GM18870 (cell line): ENCODE results near the gene ANTXR2.

Source experiments
- ATAC-seq: cut with Tn5 transposase; IDR thresholded peaks from one replicate; pipeline ENCODE4 v1.9.1; 2021; ENCODE audit warnings: moderate library complexity; ENCODE audit not compliant: unreplicated experiment

The ANTXR2 gene

GRCh38 chr4:80070880-80071603 lies 2.0 kb downstream of the ANTXR2 start:
- no peak for ATAC-seq

- ATAC-seq: peak; percentile 16
These were observed 2.9 kb downstream of the ANTXR2 start for GRCh38 chr4:80069837-80070731.

GRCh38 chr4:80069108-80069836 lies 3.8 kb downstream of the ANTXR2 start:
- no peak for ATAC-seq

- no peak for ATAC-seq
These were observed 7.4 kb downstream of the ANTXR2 start for GRCh38 chr4:80065601-80066000.

GRCh38 chr4:80062527-80062926 lies 10.5 kb downstream of the ANTXR2 start:
- ATAC-seq: no peak

DNA sequence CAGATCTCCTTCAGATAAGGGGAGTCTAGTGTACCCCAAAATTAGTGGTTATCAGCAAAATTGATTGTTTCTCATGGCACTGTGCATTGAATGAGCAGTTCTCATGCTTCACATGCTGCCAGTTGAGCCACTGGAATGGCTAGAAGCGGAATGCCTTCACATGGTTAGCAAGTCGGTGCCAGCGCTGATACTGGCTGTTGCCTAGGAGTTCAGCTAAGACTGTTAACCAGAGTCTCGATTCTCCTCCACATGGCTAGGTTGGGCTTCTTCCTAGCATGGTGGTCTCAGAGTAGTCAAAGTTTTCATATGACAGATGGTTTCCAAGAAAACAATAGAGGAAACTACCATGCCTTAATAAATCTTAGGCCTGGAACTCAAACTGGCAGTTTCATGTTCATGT lies 12.2 kb downstream of the ANTXR2 start:
- no peak for ATAC-seq

- ATAC-seq: peak; percentile 99
These were observed 14.3 kb downstream of the ANTXR2 start for GRCh38 chr4:80058740-80059139.

DNA sequence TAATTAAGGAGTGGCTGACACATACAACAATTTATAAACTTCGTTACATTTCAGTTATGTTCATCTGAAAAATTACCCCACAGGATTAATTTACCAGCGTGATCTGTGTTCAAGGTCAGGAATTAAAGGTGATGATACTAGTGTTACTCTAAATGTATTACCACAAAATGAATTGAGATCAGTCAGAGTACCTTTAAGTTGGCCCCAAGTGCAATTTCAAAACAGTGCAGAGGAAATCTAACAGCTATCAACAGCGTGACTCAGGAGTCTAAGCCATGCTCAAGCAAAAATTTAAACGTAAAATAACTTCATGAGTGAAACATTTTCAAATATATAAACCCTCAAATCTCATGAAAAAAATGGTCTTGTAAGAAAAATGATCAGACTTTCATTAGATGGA lies 18.7 kb downstream of the ANTXR2 start:
- no peak for ATAC-seq

DNA sequence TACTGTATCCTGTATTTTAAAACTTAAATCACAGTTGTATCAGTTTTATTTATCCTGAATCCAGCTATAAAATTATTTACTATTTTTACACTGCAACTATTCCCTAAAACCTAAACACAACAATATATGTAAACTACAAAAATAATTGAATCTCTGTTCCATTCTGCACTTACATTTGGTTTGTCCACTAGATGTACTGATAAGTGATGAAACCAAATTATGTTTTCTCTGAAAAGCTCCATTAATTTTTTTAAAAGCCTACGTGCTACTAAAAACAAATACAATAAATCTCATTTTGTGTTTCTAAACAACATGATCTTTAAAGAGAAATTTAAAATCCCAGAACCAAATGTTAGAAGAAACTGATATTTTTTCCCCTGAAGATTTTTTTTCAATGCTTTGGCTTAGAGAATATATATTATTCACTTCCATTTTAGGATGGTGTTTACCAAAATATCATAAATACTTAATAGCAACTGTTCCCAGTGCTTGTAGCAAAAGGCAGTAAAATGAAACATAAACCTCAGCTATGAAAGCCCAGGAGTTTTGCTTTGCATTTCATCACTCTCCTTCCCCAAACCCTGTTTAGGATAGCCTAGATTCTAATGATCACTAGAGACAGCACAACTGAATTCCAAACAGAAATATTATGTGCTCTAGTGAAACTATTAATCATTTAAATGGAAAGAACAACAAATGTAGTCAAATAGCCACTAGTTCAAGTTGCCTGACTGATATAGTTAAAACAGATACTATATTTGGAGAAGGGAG lies 19.7 kb downstream of the ANTXR2 start:
- ATAC-seq: no peak

- no peak for ATAC-seq
These were observed 23.1 kb downstream of the ANTXR2 start for GRCh38 chr4:80049813-80050534.

- ATAC-seq: no peak
These were observed 23.6 kb downstream of the ANTXR2 start for GRCh38 chr4:80049402-80049801.

- ATAC-seq: no peak
These were observed 27.2 kb downstream of the ANTXR2 start for GRCh38 chr4:80045786-80046185.

DNA sequence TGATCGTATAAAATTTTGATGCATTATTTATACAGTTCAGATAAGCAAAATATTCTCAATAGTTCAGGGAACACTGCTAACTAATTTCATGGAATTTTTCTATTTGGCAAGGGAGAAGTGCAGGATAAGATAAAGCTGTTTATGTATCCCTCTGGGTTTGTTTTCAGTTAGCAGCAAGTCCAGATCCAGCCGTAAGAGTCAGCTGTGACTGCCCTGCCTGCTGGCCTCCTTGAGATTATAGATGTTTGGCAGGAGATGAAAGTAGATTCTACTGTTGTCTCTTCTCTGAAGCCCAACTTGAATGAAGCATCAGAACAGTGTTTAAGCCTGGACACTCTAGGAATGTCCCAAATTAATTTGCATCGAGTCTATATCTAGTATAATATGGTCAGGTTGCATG lies 29.5 kb downstream of the ANTXR2 start:
- ATAC-seq: no peak

DNA sequence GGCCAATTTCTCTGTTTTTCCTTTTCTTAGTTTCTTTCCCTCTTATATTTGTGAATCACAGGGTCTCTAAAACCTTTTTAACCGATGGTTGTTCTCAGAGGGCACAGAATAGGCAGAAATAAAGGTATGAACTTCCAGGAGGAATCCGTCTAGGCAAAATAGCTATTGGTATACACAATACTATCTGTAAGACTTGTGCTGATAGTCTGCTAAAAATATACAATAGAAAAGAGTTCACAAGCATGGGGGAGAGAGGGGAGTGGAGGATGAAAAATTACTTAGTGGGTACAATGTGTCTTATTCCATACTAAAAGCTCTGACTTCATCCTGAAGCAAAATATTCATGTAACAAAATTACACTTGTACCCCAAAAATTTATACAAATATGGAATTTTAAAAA lies 30.2 kb downstream of the ANTXR2 start:
- no peak for ATAC-seq

GRCh38 chr4:80037864-80038263 lies 35.2 kb downstream of the ANTXR2 start:
- no peak for ATAC-seq

DNA sequence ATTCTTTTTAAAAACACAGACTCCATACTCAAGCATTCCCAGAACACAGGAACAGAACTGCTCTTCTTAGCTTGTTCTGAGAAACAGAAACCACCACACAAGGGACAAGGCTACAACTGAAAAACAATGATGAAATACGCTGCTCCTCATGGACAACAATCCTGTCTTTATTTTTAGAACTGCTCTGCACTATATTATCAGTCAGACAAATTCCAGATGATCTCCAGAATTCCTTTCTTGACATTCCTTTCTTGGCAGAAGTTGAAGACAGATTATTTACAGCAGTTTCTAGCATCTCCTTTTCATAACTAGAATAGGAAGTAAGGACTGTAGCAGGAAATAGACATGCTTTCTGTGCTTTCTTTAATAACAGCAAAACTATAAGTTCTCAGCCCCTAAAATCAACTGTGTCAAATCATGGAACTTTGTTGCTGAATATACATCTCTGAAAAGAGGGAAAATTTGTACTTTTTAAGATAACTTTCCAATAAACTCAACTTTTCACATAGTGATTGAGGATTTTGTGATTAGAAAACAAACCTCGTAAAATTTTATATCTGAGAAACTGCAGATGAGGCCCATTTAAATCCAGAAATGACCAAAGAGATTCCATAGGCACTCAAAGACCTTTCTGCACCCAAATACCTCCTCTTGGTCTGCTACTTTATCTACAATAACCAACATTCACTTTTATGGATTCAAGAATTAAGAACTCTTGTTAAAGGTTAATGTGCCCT lies 35.9 kb downstream of the ANTXR2 start:
- no peak for ATAC-seq

DNA sequence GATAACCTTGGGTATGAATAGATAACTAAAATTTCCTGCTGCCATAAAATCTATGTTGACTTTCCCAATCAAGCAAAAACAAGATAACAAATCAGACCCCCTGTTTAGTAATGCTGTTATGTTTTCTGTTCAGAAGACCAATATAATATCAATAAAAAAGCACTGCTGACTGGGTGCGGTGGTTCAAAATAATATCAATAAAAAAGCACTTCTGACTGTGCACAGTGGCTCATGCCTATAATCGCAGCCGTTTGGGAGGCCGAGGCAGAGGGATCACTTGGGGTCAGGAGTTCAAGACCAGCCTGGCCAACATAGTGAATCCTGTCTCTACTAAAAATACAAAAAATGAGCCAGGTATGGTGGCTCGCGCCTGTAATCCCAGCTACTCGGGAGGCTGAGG lies 36.7 kb downstream of the ANTXR2 start:
- no peak for ATAC-seq

- no peak for ATAC-seq
These were observed 37.7 kb downstream of the ANTXR2 start for GRCh38 chr4:80035336-80035735.

GRCh38 chr4:80033581-80033980 lies 39.4 kb downstream of the ANTXR2 start:
- ATAC-seq: no peak
